GM18498 (cell line): ENCODE results near the gene SRRM1.
"Not testable (repeated sequence)": the region's sequence is repeated elsewhere in the genome, so short reads cannot be mapped to it uniquely, and the experiment has no call there.

Experiments used
- ATAC-seq: cut with Tn5 transposase; IDR thresholded peaks from one replicate; pipeline ENCODE4 v1.9.1; 2021; ENCODE audit warnings: mild to moderate bottlenecking, moderate library complexity; ENCODE audit not compliant: unreplicated experiment

The SRRM1 gene

GRCh38 chr1:24713736-24714135 is 70.6 kb downstream of the SRRM1 start:
- no peak for ATAC-seq

- ATAC-seq, result no peak
Measured at GRCh38 chr1:24714859-24715520, 71.9 kb downstream of the SRRM1 start.

- ATAC-seq, result no peak
Measured at GRCh38 chr1:24715658-24716057, 72.6 kb downstream of the SRRM1 start.

GRCh38 chr1:24717887-24718650 is 75.0 kb downstream of the SRRM1 start:
- ATAC-seq, result no peak

GRCh38 chr1:24720152-24720551 is 77.0 kb downstream of the SRRM1 start:
- ATAC-seq, result no peak

GRCh38 chr1:24721533-24721932 is 78.4 kb downstream of the SRRM1 start:
- ATAC-seq, result no peak

- not testable (repeated sequence) for ATAC-seq
Measured at GRCh38 chr1:24722073-24723035, 79.3 kb downstream of the SRRM1 start.
